ENCODE results near the gene ACAD9. TPM values are rescaled to one million over a fixed set of nuclear protein-coding genes. Genes with fewer than 3 reads are reported as not detected.

ACAD9 gene
- total and polyA plus RNA-seq, 7 experiments from 2014 or later: 17.1 to 74.0 (median 57.5) TPM

DNA sequence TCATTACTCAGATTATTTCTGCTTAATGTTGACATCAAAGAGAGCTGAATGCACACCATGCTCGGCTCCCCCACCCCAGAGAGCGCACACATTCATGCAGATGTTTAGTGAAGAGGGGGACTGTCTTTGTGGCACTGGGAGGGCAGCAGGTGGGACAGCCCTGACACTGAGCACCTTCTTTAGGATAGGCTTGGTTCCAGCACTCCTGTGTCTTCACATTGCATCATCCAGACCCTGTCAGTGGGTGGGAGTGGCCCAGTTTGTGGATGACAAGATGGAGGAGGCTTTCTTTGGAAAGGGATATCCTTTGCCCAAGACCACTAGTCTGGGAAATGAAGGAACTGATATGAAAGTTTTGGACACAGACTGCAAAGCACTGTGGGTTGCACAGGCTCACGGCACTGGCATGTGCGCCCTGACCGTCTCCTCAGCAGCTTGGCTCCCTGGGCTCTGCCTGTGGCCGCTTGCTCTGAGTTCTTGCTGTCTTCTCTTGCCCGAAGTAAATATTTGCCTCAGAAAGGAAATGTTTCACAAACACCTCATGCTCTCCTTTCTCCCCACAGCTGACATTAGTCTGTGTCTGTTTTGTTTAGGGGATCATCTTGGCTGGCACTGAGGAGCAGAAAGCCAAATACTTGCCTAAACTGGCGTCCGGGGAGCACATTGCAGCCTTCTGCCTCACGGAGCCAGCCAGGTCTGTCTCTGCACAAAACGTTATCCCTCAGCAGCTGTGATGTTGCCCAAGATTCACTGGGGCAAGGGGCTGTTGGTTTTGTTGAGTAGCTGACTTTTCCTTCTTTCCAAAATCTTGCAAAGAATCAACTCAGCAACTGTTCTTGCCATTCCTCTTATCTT, 16.6 kb downstream of the ACAD9 start:
- Histone ChIP-seq H3K4me1 (ENCODE audit: control insufficient read depth in 2 of 2, insufficient read depth in 2 of 2, low read length in 2 of 2) (no peaks in the 10 kb centered on the region), H3K36me3 (ENCODE audit: control insufficient read depth in 2 of 3, insufficient read depth in 3 of 3, low read length in 3 of 3) (peaks cover 7 to 71% (median 39%) of the 10 kb centered on the region in 3 experiments), H3K4me3 (ENCODE audit: low read length) (no peak overlapping the region), H3K27ac (ENCODE audit: low read depth, low read length) (no peak overlapping the region), H3K9me3 (ENCODE audit: control insufficient read depth in 2 of 3, low read length in 3 of 3) (no peaks in the 10 kb centered on the region), H3K27me3 (ENCODE audit: control insufficient read depth in 2 of 2, insufficient read depth in 2 of 2, low read length in 2 of 2) (no peaks in the 10 kb centered on the region)
- Mint-ChIP-seq H3K4me1 (peaks cover 0 to 4% (median 0%) of the 10 kb centered on the region in 7 donors), H3K27ac (peak overlapping the region in 2 of 9 donors; percentile 15 to 51), H3K36me3 (peaks cover 8 to 67% (median 39%) of the 10 kb centered on the region in 5 donors), H3K4me3 (no peak overlapping the region), H3K27me3 (no peaks in the 10 kb centered on the region), H3K9me3 (no peaks in the 10 kb centered on the region)
- intact Hi-C loops (cut with micrococcal nuclease): no loop called here
- no peak for ATAC-seq
- CTCF ChIA-PET: no interaction called here
- no peak for DNase-seq
- POLR2A ChIA-PET: no interaction called here

DNA sequence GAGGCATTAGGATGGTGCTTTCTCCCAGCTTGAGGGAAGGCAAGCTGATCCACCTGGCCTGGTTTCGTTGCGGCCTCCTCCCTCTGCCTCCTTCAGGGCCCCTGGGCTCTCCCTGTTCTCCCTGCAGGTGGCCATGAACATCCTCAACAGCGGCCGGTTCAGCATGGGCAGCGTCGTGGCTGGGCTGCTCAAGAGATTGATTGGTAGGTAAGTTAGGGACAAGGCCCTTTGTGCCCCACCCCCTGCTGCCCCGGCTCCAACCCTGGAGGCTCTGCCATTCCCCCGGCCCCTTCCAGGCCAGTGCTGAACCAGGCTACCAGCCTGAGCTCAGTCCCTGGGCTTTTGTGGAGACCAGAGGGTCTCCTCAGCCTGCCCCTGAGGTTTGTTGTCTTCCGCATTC, 23.0 kb downstream of the ACAD9 start:
- H3K4me3 Mint-ChIP-seq: no peak overlapping the region
- Histone ChIP-seq H3K4me3 (ENCODE audit: low read length) (no peak overlapping the region), H3K27me3 (ENCODE audit: control insufficient read depth in 2 of 2, insufficient read depth in 2 of 2, low read length in 2 of 2) (no peaks in the 10 kb centered on the region), H3K4me1 (ENCODE audit: control insufficient read depth in 2 of 2, insufficient read depth in 2 of 2, low read length in 2 of 2) (no peaks in the 10 kb centered on the region), H3K36me3 (ENCODE audit: control insufficient read depth in 2 of 3, insufficient read depth in 3 of 3, low read length in 3 of 3) (peaks cover 10 to 94% (median 41%) of the 10 kb centered on the region in 3 experiments), H3K27ac (ENCODE audit: low read depth, low read length) (no peak overlapping the region), H3K9me3 (ENCODE audit: control insufficient read depth in 2 of 3, low read length in 3 of 3) (no peaks in the 10 kb centered on the region)
- peaks cover 11 to 78% (median 26%) of the 10 kb centered on the region in 5 donors for H3K36me3 Mint-ChIP-seq
- ChIA-PET POLR2A (interaction anchor here (0.9 kb wide), 1 partner anchor 8 kb away, joined by 3 read pairs; no protein-coding TSS in a partner anchor), CTCF (interaction anchor here (0.9 kb wide), 1 partner anchor 27 kb away, joined by 3 read pairs; no protein-coding TSS in a partner anchor)
- peaks cover 0 to 1% (median 0%) of the 10 kb centered on the region in 7 donors for H3K4me1 Mint-ChIP-seq
- intact Hi-C loops (cut with micrococcal nuclease): no loop called here
- DNase-seq (no peak), ATAC-seq (no peak)
- H3K9me3 Mint-ChIP-seq: no peaks in the 10 kb centered on the region
- peak overlapping the region in 1 of 9 donors; percentile 51 for H3K27ac Mint-ChIP-seq
- H3K27me3 Mint-ChIP-seq: no peaks in the 10 kb centered on the region

DNA sequence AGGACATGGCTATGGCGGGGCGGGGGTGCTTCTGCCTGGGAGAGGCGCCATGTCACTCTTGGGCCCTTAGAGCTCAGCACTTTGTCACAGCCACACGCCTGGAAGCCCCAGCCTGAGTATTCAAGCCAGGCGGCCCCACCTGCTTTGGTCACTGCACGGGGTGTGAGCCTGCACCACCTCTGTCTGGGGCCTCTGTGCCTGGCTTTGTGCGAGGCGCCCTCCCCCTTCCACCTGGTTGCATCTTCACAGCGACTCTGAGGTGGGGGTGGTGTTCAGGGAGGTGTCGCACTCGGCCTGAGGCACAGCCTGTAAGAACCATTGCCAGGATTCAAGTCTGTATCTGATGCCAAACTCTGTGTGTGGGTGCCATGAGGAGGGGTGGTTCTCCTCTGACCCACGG, 24.1 kb downstream of the ACAD9 start:
- Mint-ChIP-seq H3K36me3 (peaks cover 11 to 70% (median 26%) of the 10 kb centered on the region in 5 donors), H3K4me1 (no peaks in the 10 kb centered on the region), H3K9me3 (no peaks in the 10 kb centered on the region), H3K4me3 (no peak overlapping the region), H3K27me3 (no peaks in the 10 kb centered on the region), H3K27ac (no peak overlapping the region)
- POLR2A ChIA-PET: no interaction called here
- CTCF ChIA-PET: interaction anchor here (0.9 kb wide), 1 partner anchor 28 kb away, joined by 3 read pairs; no protein-coding TSS in a partner anchor
- no peaks in the 10 kb centered on the region for H3K9me3 ChIP-seq (ENCODE audit: control insufficient read depth in 2 of 3, low read length in 3 of 3)
- DNase-seq (no peak), ATAC-seq (no peak)
- peaks cover 10 to 94% (median 37%) of the 10 kb centered on the region in 3 experiments for H3K36me3 ChIP-seq (ENCODE audit: control insufficient read depth in 2 of 3, insufficient read depth in 3 of 3, low read length in 3 of 3)
- H3K27me3 ChIP-seq (ENCODE audit: control insufficient read depth in 2 of 2, insufficient read depth in 2 of 2, low read length in 2 of 2): no peaks in the 10 kb centered on the region
- H3K27ac ChIP-seq (ENCODE audit: low read depth, low read length): no peak overlapping the region
- no peak overlapping the region for H3K4me3 ChIP-seq (ENCODE audit: low read length)
- intact Hi-C loops (cut with micrococcal nuclease): no loop called here
- H3K4me1 ChIP-seq (ENCODE audit: control insufficient read depth in 2 of 2, insufficient read depth in 2 of 2, low read length in 2 of 2): no peaks in the 10 kb centered on the region

DNA sequence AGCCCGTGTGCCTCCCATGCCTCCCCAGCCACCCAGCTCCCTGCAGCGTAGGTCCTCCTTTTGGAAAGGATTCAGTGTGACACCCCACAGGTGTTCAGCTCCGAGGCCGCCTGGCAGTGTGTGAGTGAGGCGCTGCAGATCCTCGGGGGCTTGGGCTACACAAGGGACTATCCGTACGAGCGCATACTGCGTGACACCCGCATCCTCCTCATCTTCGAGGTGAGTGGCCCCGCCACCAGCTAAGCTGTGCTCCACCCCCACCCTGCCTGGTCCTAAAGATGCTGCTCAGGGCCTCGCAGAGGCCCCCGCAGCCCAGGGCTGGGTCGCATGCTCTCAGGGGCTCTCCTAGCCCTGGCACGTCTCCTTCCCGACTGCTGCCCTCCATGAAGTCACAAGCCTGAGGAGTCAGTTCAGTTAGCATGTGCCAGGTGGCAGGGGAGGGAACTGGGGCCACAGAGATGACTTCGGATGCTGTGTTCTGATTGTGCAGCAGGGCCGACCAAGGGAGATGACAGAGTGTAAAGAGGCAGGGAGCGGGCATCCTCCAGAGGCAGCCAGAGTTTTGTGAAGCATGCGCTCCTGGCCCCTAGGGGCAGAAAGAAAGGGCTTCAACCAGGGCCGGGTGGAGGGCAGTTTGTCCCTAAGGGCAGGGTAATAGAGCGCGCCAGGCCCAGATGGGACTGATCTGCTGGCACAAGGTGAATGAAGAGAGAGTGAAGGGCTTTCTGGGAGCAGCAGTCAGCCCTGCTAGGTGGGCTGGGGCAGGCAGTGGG, 26.8 kb downstream of the ACAD9 start:
- H3K36me3 Mint-ChIP-seq: peaks cover 7 to 53% (median 10%) of the 10 kb centered on the region in 5 donors
- no peak for ATAC-seq
- no peak for DNase-seq
- H3K4me3 Mint-ChIP-seq: no peak overlapping the region
- Histone ChIP-seq H3K9me3 (ENCODE audit: control insufficient read depth in 2 of 3, low read length in 3 of 3) (no peaks in the 10 kb centered on the region), H3K27ac (ENCODE audit: low read depth, low read length) (no peak overlapping the region), H3K36me3 (ENCODE audit: control insufficient read depth in 2 of 3, insufficient read depth in 3 of 3, low read length in 3 of 3) (peaks cover 10 to 100% (median 34%) of the 10 kb centered on the region in 3 experiments), H3K4me1 (ENCODE audit: control insufficient read depth in 2 of 2, insufficient read depth in 2 of 2, low read length in 2 of 2) (no peaks in the 10 kb centered on the region), H3K27me3 (ENCODE audit: control insufficient read depth in 2 of 2, insufficient read depth in 2 of 2, low read length in 2 of 2) (no peaks in the 10 kb centered on the region), H3K4me3 (ENCODE audit: low read length) (no peak overlapping the region)
- H3K4me1 Mint-ChIP-seq: no peaks in the 10 kb centered on the region
- H3K27ac Mint-ChIP-seq: peak overlapping the region in 2 of 9 donors; percentile 55 to 62
- ChIA-PET POLR2A (interaction anchor here (1.3 kb wide), 1 partner anchor 10 kb away, joined by 3 read pairs; no protein-coding TSS in a partner anchor), CTCF (no interaction called here)
- no peaks in the 10 kb centered on the region for H3K27me3 Mint-ChIP-seq
- intact Hi-C loops (cut with micrococcal nuclease): no loop called here
- no peaks in the 10 kb centered on the region for H3K9me3 Mint-ChIP-seq

DNA sequence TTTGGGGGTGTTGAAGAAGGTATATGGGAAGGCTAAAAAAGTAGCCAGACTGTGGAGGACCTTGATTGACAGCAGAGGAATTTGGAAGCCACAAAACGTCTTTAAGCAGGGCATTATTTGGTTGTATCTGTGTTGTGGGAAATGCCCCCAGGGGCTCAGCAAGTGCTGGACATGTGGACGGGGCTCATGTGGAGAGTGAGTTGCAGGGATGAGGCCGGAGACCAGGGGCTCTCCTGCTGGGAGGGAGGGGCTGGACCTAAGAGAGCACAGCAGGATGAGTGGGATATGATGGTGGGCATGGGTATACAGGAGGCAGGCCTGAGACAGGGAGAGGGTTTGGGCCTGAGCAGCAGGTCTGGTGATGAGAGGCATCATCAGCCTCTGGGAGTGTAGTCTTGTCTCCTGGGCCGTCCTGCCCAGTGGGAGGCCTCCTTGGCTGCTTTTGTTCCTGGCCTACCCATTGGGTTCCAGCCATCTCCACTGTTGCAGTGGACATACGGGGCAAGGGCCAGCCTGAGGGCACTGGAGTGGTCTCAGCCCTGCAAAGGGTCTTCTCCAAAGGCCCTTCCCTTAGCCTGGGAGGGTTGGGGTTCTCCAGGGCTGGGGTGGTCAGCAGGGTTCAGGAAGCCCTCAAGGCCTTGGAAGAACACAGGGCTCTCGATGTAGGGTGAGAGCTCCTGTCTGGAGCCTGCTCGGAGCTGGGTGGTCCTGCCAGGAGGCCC, 27.5 kb downstream of the ACAD9 start:
- H3K36me3 Mint-ChIP-seq: peaks cover 7 to 49% (median 10%) of the 10 kb centered on the region in 5 donors
- no peaks in the 10 kb centered on the region for H3K27me3 ChIP-seq (ENCODE audit: control insufficient read depth in 2 of 2, insufficient read depth in 2 of 2, low read length in 2 of 2)
- H3K9me3 ChIP-seq (ENCODE audit: control insufficient read depth in 2 of 3, low read length in 3 of 3): no peaks in the 10 kb centered on the region
- POLR2A ChIA-PET: interaction anchor here (0.6 kb wide), 1 partner anchor 196 kb away, joined by 3 read pairs; no protein-coding TSS in a partner anchor
- ATAC-seq (no peak), DNase-seq (no peak)
- H3K27me3 Mint-ChIP-seq: no peaks in the 10 kb centered on the region
- H3K9me3 Mint-ChIP-seq: no peaks in the 10 kb centered on the region
- H3K4me1 ChIP-seq (ENCODE audit: control insufficient read depth in 2 of 2, insufficient read depth in 2 of 2, low read length in 2 of 2): no peaks in the 10 kb centered on the region
- intact Hi-C loops (cut with micrococcal nuclease): no loop called here
- peak overlapping the region in 4 of 9 donors; percentile 45 to 65 (median 58) for H3K27ac Mint-ChIP-seq
- H3K36me3 ChIP-seq (ENCODE audit: control insufficient read depth in 2 of 3, insufficient read depth in 3 of 3, low read length in 3 of 3): peaks cover 10 to 100% (median 29%) of the 10 kb centered on the region in 3 experiments
- H3K27ac ChIP-seq (ENCODE audit: low read depth, low read length): no peak overlapping the region
- no peak overlapping the region for H3K4me3 ChIP-seq (ENCODE audit: low read length)
- H3K4me1 Mint-ChIP-seq: no peaks in the 10 kb centered on the region
- H3K4me3 Mint-ChIP-seq: no peak overlapping the region
- CTCF ChIA-PET: no interaction called here

DNA sequence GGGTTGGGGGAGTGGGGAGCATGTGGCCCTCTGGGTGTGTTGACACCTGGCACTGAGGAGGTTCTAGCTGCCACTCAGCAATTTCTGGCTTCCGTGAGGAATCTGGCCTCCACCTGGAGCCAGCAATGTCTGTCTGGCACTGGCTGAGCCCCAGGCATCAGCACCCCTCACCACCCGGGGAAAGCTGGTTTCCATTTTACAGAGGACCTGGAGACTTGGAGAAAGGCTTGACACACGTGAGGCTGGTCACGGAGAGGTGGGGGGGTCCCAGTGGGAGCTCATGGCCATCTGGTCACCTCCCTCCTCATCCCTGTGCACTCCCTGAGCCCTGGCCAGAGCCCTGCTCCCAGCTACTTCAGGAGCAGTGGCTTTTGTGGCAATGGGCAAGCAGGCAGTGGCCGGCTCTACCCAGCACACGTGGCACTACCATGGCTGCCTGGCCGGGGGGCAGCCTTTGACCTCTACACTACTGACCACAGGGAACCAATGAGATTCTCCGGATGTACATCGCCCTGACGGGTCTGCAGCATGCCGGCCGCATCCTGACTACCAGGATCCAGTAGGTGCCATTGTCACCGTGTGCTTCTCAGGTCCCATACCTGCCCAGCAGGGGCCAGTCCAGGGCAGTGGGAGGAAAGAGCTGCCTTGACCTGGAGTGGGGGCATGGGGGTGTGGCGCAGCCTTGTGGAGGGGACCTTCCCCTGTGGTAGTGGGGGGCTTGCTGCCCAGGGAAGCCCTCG, 28.5 kb downstream of the ACAD9 start:
- no peak overlapping the region for H3K27ac Mint-ChIP-seq
- H3K4me1 Mint-ChIP-seq: no peaks in the 10 kb centered on the region
- Histone ChIP-seq H3K27ac (ENCODE audit: low read depth, low read length) (no peak overlapping the region), H3K4me3 (ENCODE audit: low read length) (no peak overlapping the region), H3K36me3 (ENCODE audit: control insufficient read depth in 2 of 3, insufficient read depth in 3 of 3, low read length in 3 of 3) (peaks cover 10 to 100% (median 30%) of the 10 kb centered on the region in 3 experiments), H3K27me3 (ENCODE audit: control insufficient read depth in 2 of 2, insufficient read depth in 2 of 2, low read length in 2 of 2) (no peaks in the 10 kb centered on the region), H3K9me3 (ENCODE audit: control insufficient read depth in 2 of 3, low read length in 3 of 3) (no peaks in the 10 kb centered on the region), H3K4me1 (ENCODE audit: control insufficient read depth in 2 of 2, insufficient read depth in 2 of 2, low read length in 2 of 2) (no peaks in the 10 kb centered on the region)
- CTCF ChIA-PET: no interaction called here
- DNase-seq: no peak
- no peak overlapping the region for H3K4me3 Mint-ChIP-seq
- intact Hi-C loops (cut with micrococcal nuclease): no loop called here
- no peaks in the 10 kb centered on the region for H3K9me3 Mint-ChIP-seq
- POLR2A ChIA-PET: interaction anchor here (0.6 kb wide), 1 partner anchor 195 kb away, joined by 3 read pairs; no protein-coding TSS in a partner anchor
- H3K36me3 Mint-ChIP-seq: peaks cover 7 to 51% (median 17%) of the 10 kb centered on the region in 5 donors
- no peaks in the 10 kb centered on the region for H3K27me3 Mint-ChIP-seq
- ATAC-seq: no peak
